Rectal smooth muscle tissue (tissue), 1 donor: Measurements from ENCODE around the gene MSH6.
"Not testable (repeated sequence)": the region's sequence is repeated elsewhere in the genome, so short reads cannot be mapped to it uniquely, and the experiment has no call there.

Source experiments
- H3K27ac ChIP-seq: one replicate; pipeline ENCODE4 v1.7.0; 2013; ENCODE audit warnings: low read depth, low read length, inconsistent platforms
- H3K27me3 ChIP-seq: one replicate; pipeline ENCODE4 v1.7.0; 2013; ENCODE audit warnings: low read length; ENCODE audit not compliant: control insufficient read depth, insufficient read depth
- H3K36me3 ChIP-seq: one replicate; pipeline ENCODE4 v1.7.0; 2013; ENCODE audit warnings: low read length; ENCODE audit not compliant: control insufficient read depth, insufficient read depth
- H3K4me1 ChIP-seq: one replicate; pipeline ENCODE4 v1.7.0; 2013; ENCODE audit warnings: low read length; ENCODE audit not compliant: control insufficient read depth, insufficient read depth
- H3K4me3 ChIP-seq: one replicate; pipeline ENCODE4 v1.7.0; 2013; ENCODE audit warnings: low read length
- H3K9ac ChIP-seq: one replicate; pipeline ENCODE4 v1.7.0; 2013; ENCODE audit warnings: low read length

Gene MSH6

GRCh38 chr2:47819834-47820233, 36.9 kb downstream of the MSH6 start:
- peaks cover 31% of the 10 kb centered on the region for H3K36me3 ChIP-seq
- H3K27ac ChIP-seq = no peak overlapping the region
- no peak overlapping the region for H3K4me3 ChIP-seq
- no peaks in the 10 kb centered on the region for H3K4me1 ChIP-seq
- no peaks in the 10 kb centered on the region for H3K27me3 ChIP-seq
- no peak overlapping the region for H3K9ac ChIP-seq

DNA sequence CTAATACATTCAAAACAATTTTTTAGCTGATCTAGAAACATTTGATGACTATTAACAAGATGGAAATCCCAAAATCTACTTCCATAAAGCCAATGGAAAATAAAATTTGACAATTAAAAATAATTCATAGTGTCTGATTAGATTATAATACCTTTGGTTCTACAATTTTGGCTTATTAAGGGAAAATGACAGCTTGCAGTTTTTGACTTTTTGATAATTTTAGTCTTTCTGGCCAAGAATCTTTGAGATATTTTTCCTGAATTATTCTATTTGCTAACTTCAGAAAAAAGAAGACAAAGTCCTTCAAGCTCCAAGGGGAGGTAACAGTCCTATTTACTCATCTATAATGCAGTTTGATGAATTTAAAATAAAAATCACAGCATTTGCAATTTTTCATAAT, 39.6 kb downstream of the MSH6 start:
- peaks cover 22% of the 10 kb centered on the region for H3K36me3 ChIP-seq

GRCh38 chr2:47833516-47833968, 50.6 kb downstream of the MSH6 start:
- Histone ChIP-seq H3K9ac (no peak overlapping the region), H3K27me3 (no peaks in the 10 kb centered on the region), H3K27ac (no peak overlapping the region), H3K4me3 (no peak overlapping the region), H3K4me1 (no peaks in the 10 kb centered on the region), H3K36me3 (peaks cover 5% of the 10 kb centered on the region)

More for the DNA sequence above, 39.6 kb downstream of the MSH6 start:
- no peak overlapping the region for H3K27ac ChIP-seq
- no peaks in the 10 kb centered on the region for H3K27me3 ChIP-seq
- no peak overlapping the region for H3K4me3 ChIP-seq
- H3K4me1 ChIP-seq = no peaks in the 10 kb centered on the region
- H3K9ac ChIP-seq = no peak overlapping the region

DNA sequence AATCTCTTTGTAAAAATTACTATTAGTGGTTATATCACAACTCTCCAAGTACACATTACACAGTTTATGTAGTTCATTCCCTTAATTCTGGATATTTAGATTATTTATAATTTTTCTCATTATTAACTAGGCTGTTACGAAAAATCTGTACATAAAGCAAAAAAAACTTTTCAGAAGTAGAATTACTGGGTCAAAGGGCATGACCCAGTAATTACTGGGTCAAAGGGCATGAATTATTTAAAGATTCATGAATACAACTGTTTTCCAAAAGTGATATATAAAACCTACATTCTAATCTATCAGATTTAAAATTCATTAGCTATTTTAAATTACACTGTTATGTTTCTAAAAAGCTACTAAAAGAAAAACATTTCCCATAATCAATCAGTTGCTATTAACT, 55.3 kb downstream of the MSH6 start:
- no peak overlapping the region for H3K27ac ChIP-seq
- H3K27me3 ChIP-seq = no peaks in the 10 kb centered on the region
- no peak overlapping the region for H3K4me3 ChIP-seq
- H3K4me1 ChIP-seq = no peaks in the 10 kb centered on the region
- no peak overlapping the region for H3K9ac ChIP-seq
- peaks cover 6% of the 10 kb centered on the region for H3K36me3 ChIP-seq

DNA sequence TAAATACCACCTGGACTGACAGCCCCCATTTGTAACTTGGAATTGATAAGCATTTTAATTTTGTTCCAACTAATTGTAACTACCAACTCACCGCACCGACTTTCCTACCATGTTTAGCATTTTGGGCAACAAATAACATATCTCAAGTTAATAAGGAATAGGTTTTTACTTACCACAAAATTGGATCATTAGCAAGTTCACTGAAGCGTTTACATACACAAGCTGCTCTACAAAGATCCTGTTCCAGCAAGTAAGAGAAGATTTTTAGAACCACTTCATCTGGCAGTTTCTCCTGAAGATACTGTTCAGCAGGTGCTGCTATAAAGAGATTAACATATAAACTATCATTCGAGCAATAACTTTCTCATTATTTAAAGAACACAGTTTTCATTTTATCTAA, 55.7 kb downstream of the MSH6 start:
- no peak overlapping the region for H3K9ac ChIP-seq
- no peaks in the 10 kb centered on the region for H3K27me3 ChIP-seq
- no peaks in the 10 kb centered on the region for H3K4me1 ChIP-seq
- H3K36me3 ChIP-seq = peaks cover 6% of the 10 kb centered on the region
- H3K27ac ChIP-seq = no peak overlapping the region
- no peak overlapping the region for H3K4me3 ChIP-seq

GRCh38 chr2:47842846-47843245, 59.9 kb downstream of the MSH6 start:
- Histone ChIP-seq H3K4me3 (no peak overlapping the region), H3K4me1 (no peaks in the 10 kb centered on the region), H3K36me3 (peaks cover 3% of the 10 kb centered on the region), H3K9ac (no peak overlapping the region), H3K27ac (no peak overlapping the region), H3K27me3 (no peaks in the 10 kb centered on the region)

DNA sequence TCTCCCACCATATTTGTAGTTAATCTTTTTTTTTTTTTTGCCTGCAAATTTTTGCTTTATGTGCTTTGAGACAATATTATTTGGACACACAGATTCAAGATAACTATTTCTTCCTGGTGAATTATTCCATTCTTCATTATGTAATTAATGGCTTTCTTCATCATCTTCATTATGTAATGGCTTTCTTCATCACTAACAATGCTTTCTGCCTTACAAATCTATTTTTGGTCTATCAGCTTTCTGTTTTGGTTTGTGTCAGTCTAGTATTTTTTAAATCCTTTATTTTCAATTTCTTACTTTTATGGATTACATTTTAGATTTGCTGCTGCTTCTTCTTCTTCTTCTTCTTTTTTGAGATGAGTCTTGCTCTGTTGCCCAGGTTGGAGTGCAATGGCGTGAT, 60.5 kb downstream of the MSH6 start:
- no peaks in the 10 kb centered on the region for H3K27me3 ChIP-seq
- H3K4me1 ChIP-seq = no peaks in the 10 kb centered on the region
- H3K36me3 ChIP-seq = peaks cover 3% of the 10 kb centered on the region
- H3K9ac ChIP-seq = no peak overlapping the region
- no peak overlapping the region for H3K27ac ChIP-seq
- H3K4me3 ChIP-seq = no peak overlapping the region

DNA sequence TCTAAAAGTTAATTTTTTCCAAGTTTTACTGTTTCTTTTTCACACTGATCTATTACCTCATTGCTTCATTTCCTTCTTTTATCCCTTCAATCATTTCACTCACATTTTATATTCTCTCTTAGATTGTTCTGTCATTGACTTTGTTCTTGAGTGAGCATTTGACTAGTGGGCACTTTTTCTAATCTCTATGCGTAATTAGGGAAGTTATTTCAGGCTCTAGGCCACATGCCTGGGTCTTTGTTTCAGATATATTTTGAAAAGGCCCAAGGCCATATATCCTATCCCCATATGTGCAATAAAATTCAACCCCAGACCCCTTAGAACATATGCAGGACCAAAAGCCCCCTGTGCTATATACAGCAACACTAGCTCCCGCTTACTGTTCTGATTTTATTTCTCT, 61.2 kb downstream of the MSH6 start:
- Histone ChIP-seq H3K4me1 (no peaks in the 10 kb centered on the region), H3K4me3 (no peak overlapping the region), H3K27ac (no peak overlapping the region), H3K9ac (no peak overlapping the region), H3K36me3 (no peaks in the 10 kb centered on the region), H3K27me3 (no peaks in the 10 kb centered on the region)

DNA sequence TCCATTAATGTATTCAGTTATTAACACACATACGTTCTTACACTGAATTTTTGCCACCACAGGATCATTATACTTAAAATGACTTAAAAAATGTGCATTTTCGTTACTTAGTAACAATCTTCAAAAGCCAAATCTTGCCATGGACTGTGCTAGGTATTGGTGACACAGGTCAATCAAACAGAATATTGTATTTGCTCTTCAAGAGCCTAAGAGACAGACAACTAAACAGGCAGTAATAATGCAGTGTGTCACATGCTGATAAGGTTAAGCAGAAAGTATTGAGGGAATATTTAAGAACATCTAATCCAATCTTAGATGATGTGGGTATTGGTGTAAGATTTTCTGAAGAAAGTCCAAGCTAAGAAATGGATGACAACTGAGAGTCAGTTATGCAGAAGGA, 66.4 kb downstream of the MSH6 start:
- Histone ChIP-seq H3K4me1 (no peaks in the 10 kb centered on the region), H3K4me3 (no peak overlapping the region), H3K36me3 (no peaks in the 10 kb centered on the region), H3K27me3 (no peaks in the 10 kb centered on the region), H3K9ac (no peak overlapping the region), H3K27ac (no peak overlapping the region)

DNA sequence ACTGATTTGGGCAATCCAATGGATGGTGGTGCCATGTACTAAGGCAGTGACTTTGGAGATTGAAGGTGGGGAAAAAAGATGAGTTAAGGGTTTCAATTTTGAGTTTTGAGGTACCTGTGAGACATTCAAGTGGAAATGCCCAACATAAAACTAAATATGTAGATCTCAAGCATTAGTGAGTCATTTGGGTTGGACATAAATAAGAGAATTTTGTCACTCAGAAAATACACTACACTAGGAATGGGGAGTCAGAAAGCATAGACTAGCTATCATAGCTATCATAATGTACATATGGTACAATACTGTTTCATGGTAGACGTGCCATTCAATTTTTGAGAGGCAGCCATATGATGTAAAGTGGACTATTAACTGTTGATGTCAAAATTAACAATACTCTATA, 67.3 kb downstream of the MSH6 start:
- no peaks in the 10 kb centered on the region for H3K36me3 ChIP-seq
- H3K27ac ChIP-seq = no peak overlapping the region
- no peaks in the 10 kb centered on the region for H3K27me3 ChIP-seq
- H3K9ac ChIP-seq = no peak overlapping the region
- no peaks in the 10 kb centered on the region for H3K4me1 ChIP-seq
- no peak overlapping the region for H3K4me3 ChIP-seq

GRCh38 chr2:47853067-47853777, 70.3 kb downstream of the MSH6 start:
- H3K27me3 ChIP-seq, H3K4me3 ChIP-seq, H3K36me3 ChIP-seq, H3K9ac ChIP-seq, H3K4me1 ChIP-seq, H3K27ac ChIP-seq: not testable (repeated sequence)
